ENCODE data around the gene NCS1. TPM values are rescaled to one million over a fixed set of nuclear protein-coding genes. Genes with fewer than 3 reads are reported as not detected.

The NCS1 gene
- total and polyA plus RNA-seq, 9 of the 15 experiments (the other 6 are each of a cell fraction or from before 2014, with no cell fraction given) = 0.28 to 27.0 (median 9.6) TPM

DNA sequence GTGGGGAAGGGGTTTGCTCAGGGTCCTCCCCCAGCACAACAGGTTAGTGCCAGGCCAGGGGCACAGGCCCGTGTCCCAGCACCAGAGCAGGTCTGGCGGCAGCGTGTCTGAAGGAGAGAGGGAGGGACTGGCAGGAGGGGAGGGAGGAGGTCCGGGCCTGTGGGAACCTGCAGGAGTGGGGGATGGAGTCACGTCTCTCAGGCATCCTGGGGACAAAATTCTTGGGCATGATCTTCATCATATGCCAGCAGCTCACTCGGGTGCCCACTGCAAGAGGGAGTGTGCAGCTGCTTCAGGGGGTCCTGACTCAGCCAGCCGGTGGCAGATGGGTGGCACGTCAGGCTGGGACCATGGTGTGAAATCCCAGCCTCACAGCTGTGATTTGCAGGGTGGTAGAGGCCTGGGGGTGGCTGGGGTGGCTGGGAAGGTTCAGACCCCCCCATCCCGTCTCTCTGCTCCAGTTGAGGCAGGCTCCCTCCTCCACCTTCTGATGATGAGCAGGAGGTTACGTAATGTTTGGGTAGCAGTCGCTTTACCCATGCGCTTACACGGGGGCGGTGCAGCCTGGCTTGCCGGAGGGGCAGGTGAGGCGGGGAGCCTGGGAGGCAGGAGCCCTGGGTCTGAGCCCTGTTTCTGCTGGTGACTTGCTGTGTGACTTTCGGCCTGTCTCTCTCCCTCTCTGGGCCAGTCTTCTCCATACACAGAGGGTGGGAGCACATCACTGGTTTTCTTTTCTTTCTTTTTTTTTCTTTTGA lies 40.5 kb downstream of the NCS1 start:
- no peak for FAIRE-seq
- POLR2A ChIA-PET = no interaction called here
- TF ChIP-seq PKNOX1 (IDR thresholded peaks at IDR 0.05) (no peak), RBM25 (IDR thresholded peaks at IDR 0.05; ENCODE audit: low read depth, low read length, severe bottlenecking) (peak; percentile 58), RBM14 (IDR thresholded peaks at IDR 0.05; ENCODE audit: borderline replicate concordance, insufficient read depth, low read depth, low read length) (no peak), FOXA1 (IDR thresholded peaks at IDR 0.05; ENCODE audit: borderline replicate concordance) (no peak), CREBBP (IDR thresholded peaks at IDR 0.05; ENCODE audit: low read depth, low read length) (no peak), ZNF583 (CRISPR knock-in tag; IDR thresholded peaks at IDR 0.05) (no peak), MCM7 (IDR thresholded peaks at IDR 0.05) (no peak), BRCA1 (IDR thresholded peaks at IDR 0.05) (no peak), BRCA1 (CRISPR knock-in tag; IDR thresholded peaks at IDR 0.05) (no peak), PCBP1 (IDR thresholded peaks at IDR 0.05; ENCODE audit: low read depth, low read length, poor library complexity, severe bottlenecking) (no peak), DIDO1 (tag; IDR thresholded peaks at IDR 0.05; ENCODE audit: low read depth) (no peak), KHSRP (IDR thresholded peaks at IDR 0.05) (no peak), ZNF263 (CRISPR knock-in tag; IDR thresholded peaks at IDR 0.05; ENCODE audit: borderline replicate concordance) (no peak), KDM1A (IDR thresholded peaks at IDR 0.05) (peak; percentile 39 to 66), ZNF175 (CRISPR knock-in tag; IDR thresholded peaks at IDR 0.05; ENCODE audit: low read depth) (no peak), HDAC2 (IDR thresholded peaks at IDR 0.05) (0 out of 2 replicates have a peak, but pooled peaks have one; percentile 33), ZBTB8A (IDR thresholded peaks at IDR 0.05; ENCODE audit: partially characterized antibody) (no peak), SMARCC2 (IDR thresholded peaks at IDR 0.05; ENCODE audit: low read depth) (no peak)
- TF ChIP-seq, protein P1, sequence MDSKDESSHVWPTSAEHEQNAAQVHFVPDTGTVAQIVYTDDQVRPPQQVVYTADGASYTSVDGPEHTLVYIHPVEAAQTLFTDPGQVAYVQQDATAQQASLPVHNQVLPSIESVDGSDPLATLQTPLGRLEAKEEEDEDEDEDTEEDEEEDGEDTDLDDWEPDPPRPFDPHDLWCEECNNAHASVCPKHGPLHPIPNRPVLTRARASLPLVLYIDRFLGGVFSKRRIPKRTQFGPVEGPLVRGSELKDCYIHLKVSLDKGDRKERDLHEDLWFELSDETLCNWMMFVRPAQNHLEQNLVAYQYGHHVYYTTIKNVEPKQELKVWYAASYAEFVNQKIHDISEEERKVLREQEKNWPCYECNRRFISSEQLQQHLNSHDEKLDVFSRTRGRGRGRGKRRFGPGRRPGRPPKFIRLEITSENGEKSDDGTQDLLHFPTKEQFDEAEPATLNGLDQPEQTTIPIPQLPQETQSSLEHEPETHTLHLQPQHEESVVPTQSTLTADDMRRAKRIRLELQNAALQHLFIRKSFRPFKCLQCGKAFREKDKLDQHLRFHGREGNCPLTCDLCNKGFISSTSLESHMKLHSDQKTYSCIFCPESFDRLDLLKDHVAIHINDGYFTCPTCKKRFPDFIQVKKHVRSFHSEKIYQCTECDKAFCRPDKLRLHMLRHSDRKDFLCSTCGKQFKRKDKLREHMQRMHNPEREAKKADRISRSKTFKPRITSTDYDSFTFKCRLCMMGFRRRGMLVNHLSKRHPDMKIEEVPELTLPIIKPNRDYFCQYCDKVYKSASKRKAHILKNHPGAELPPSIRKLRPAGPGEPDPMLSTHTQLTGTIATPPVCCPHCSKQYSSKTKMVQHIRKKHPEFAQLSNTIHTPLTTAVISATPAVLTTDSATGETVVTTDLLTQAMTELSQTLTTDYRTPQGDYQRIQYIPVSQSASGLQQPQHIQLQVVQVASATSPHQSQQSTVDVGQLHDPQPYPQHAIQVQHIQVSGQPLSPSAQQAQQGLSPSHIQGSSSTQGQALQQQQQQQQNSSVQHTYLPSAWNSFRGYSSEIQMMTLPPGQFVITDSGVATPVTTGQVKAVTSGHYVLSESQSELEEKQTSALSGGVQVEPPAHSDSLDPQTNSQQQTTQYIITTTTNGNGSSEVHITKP (IDR thresholded peaks at IDR 0.05; ENCODE audit: partially characterized antibody) = peak; percentile 11

More for the DNA sequence above, 40.5 kb downstream of the NCS1 start:
- Histone ChIP-seq H2AFZ (ENCODE audit: low read depth, low read length) (no peak overlapping the region), H3K9ac (ENCODE audit: insufficient read depth in 1 of 2, low read depth in 2 of 2, low read length in 2 of 2) (peak overlapping the region in 1 of 2 experiments; percentile 59; a peak in 1 of 4 replicates), H3K36me3 (ENCODE audit: control insufficient read depth, insufficient read depth, low read length) (peaks cover 1% of the 10 kb centered on the region; the same call in 1 of the 3 replicates), H3K9me1 (ENCODE audit: control insufficient read depth, insufficient read depth, low read length) (peaks cover 6% of the 10 kb centered on the region), H3K27ac (ENCODE audit: extremely low read depth, low read depth, low read length) (no peak overlapping the region), H3K79me2 (ENCODE audit: control insufficient read depth, insufficient read depth, low read length) (no peaks in the 10 kb centered on the region; the same call in 2 of the 3 replicates), H3K4me2 (ENCODE audit: insufficient read depth, low read length) (no peak overlapping the region), H4K20me1 (replicated peaks; ENCODE audit: control insufficient read depth, insufficient read depth, low read length) (peaks cover 27% of the 10 kb centered on the region), H3K27me3 (ENCODE audit: control insufficient read depth in 2 of 2, insufficient read depth in 2 of 2, low read length in 2 of 2) (no peaks in the 10 kb centered on the region), H3K9me3 (replicated peaks; ENCODE audit: control insufficient read depth, insufficient read depth, low read depth, low read length) (no peaks in the 10 kb centered on the region), H3K4me1 (replicated peaks in 1 of 2; ENCODE audit: control insufficient read depth in 2 of 2, insufficient read depth in 2 of 2, low read length in 2 of 2) (peaks cover 23 to 52% of the 10 kb centered on the region in 2 experiments), H3K4me3 (no peak overlapping the region)
- CTCF ChIA-PET (ENCODE audit: low intra/inter-chr PET ratio) = no interaction called here
- WGBS (ENCODE audit: insufficient coverage, low coverage, missing lambda C conversion rate) = 60% methylated on average over 12 of the region's 17 CpGs
- no peak for DNase-seq (ENCODE audit: extremely low read depth in 1 of 4, low spot score in 3 of 4)
- ATAC-seq = no peak
- intact Hi-C loops (cut with micrococcal nuclease) = no loop called here
- BruUV-seq (replicated peaks) = no TSS peak
- in situ Hi-C loops (cut with MboI) = no loop called here

All from K562 (cell line).